NCI-H82 (cell line): ENCODE results near the gene MASP2.
"Not testable (repeated sequence)": the region's sequence is repeated elsewhere in the genome, so short reads cannot be mapped to it uniquely, and the experiment has no call there.

Experiments used
- DNase-seq: peaks from one replicate; lab custom pipeline; 2025; lab: John Stamatoyannopoulos, UW

Gene MASP2

GRCh38 chr1:11058595-11059154 is 11.6 kb upstream of the MASP2 start:
- DNase-seq = peak; percentile 28

GRCh38 chr1:11058026-11058425 is 11.0 kb upstream of the MASP2 start:
- DNase-seq = peak; percentile 27

GRCh38 chr1:11057477-11057876 is 10.4 kb upstream of the MASP2 start:
- DNase-seq = peak; percentile 20

- no peak for DNase-seq
Measured at GRCh38 chr1:11056504-11056903, 9.5 kb upstream of the MASP2 start.

- no peak for DNase-seq
Measured at GRCh38 chr1:11055676-11056075, 8.6 kb upstream of the MASP2 start.

GRCh38 chr1:11054666-11055065 is 7.6 kb upstream of the MASP2 start:
- no peak for DNase-seq

- no peak for DNase-seq
Measured at GRCh38 chr1:11054181-11054580, 7.1 kb upstream of the MASP2 start.

- peak; percentile 53 for DNase-seq
Measured at GRCh38 chr1:11053758-11054137, 6.7 kb upstream of the MASP2 start.

GRCh38 chr1:11052839-11053757 is 6.1 kb upstream of the MASP2 start:
- peak; percentile 91 for DNase-seq

- DNase-seq = peak; percentile 83
Measured at GRCh38 chr1:11051781-11052511, 4.9 kb upstream of the MASP2 start.

- not testable (repeated sequence) for DNase-seq
Measured at GRCh38 chr1:11051121-11051520, 4.1 kb upstream of the MASP2 start.

GRCh38 chr1:11046270-11046566 is 821 bp downstream of the MASP2 start:
- DNase-seq = peak; percentile 33

- no peak for DNase-seq
Measured at GRCh38 chr1:11045428-11046269, 1.4 kb downstream of the MASP2 start.

GRCh38 chr1:11044849-11045427 is 2.1 kb downstream of the MASP2 start:
- no peak for DNase-seq

GRCh38 chr1:11044086-11044848 is 2.8 kb downstream of the MASP2 start:
- DNase-seq = no peak

- DNase-seq = no peak
Measured at GRCh38 chr1:11042995-11043874, 3.8 kb downstream of the MASP2 start.

GRCh38 chr1:11042065-11042464 is 5.0 kb downstream of the MASP2 start:
- DNase-seq = no peak

- DNase-seq = no peak
Measured at GRCh38 chr1:11041048-11041447, 6.0 kb downstream of the MASP2 start.

GRCh38 chr1:11040105-11040429 is 7.0 kb downstream of the MASP2 start:
- DNase-seq = not testable (repeated sequence)
